VCaP (cell line): ENCODE data around the gene MTA1.

Experiments used
- H3K27ac ChIP-seq: fragments of 450-650 bp; 2 replicates; pipeline ENCODE4 v1.5.1; 2017
- TF ChIP-seq, protein P1 (sequence below): fragments of 450-650 bp; conservative IDR thresholded peaks from 2 replicates; pipeline ENCODE4 v1.5.1; 2017; ENCODE audit warnings: mild to moderate bottlenecking, moderate library complexity

The MTA1 gene

DNA sequence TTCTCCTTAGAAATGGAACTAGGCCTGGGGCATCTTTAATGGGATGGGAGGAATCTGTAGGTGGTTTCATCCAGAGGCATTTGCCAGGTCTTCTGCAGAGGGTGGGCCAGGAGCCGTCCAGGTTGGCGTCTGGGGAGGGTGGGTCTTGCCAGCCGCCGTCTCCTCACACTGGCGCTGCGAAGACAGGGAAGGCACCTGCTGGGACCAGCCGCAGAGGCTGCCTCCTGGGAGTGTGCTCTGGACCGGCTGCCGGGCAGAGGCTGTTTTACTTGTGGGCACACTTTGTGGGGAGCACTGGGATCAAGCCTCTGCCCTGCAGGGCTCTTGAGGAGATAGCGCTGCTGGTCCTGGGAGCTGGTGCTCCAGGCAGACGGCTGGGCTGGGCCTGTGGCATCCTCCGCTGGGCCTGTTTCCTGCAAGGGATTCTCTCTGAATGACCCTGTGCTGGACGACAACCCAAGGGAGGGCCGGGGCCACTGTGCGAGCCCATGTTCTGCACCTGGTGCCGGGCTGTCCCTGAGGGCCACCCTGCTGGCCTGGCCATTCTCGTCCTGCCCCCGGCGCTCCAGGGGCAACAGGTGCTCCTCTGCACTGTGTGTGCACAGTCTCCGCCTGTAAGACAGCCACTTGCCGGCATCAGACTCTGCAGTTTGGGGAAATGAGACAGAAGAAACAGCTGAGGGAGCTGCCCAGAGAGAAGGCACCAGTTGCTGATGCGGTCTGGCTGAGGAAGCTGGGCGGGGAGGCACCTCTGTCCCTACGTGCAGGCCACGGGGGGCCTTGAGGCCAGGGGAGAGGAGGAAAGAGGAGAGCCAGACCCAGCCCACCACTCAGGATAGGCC lies 31.3 kb upstream of the MTA1 start:
- TF ChIP-seq, protein P1, sequence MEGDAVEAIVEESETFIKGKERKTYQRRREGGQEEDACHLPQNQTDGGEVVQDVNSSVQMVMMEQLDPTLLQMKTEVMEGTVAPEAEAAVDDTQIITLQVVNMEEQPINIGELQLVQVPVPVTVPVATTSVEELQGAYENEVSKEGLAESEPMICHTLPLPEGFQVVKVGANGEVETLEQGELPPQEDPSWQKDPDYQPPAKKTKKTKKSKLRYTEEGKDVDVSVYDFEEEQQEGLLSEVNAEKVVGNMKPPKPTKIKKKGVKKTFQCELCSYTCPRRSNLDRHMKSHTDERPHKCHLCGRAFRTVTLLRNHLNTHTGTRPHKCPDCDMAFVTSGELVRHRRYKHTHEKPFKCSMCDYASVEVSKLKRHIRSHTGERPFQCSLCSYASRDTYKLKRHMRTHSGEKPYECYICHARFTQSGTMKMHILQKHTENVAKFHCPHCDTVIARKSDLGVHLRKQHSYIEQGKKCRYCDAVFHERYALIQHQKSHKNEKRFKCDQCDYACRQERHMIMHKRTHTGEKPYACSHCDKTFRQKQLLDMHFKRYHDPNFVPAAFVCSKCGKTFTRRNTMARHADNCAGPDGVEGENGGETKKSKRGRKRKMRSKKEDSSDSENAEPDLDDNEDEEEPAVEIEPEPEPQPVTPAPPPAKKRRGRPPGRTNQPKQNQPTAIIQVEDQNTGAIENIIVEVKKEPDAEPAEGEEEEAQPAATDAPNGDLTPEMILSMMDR: no peak
- H3K27ac ChIP-seq: no peak overlapping the region

DNA sequence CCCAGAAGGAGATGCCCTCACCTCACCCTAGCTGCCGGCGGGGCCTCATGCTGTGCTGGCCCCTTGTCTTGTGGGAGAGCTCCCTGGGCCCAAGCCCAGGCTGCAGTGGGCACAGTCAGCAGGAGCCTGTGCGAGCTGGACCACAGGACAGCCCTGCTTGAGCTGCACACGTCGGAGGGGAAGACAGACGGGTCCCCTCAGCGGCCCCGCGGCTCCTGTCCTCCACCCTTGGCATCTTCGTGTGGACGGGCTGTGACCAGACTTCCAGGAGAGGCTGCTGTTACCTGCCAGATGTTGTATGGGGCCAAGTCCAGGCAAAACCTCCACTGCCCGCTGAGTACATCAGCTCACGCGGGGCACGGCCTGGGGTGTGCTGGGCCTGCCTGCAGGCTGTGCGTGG lies 30.7 kb upstream of the MTA1 start:
- TF ChIP-seq, protein P1: no peak
- no peak overlapping the region for H3K27ac ChIP-seq

- no peak overlapping the region for H3K27ac ChIP-seq
Measured at GRCh38 chr14:105389534-105389933, 30.1 kb upstream of the MTA1 start.

DNA sequence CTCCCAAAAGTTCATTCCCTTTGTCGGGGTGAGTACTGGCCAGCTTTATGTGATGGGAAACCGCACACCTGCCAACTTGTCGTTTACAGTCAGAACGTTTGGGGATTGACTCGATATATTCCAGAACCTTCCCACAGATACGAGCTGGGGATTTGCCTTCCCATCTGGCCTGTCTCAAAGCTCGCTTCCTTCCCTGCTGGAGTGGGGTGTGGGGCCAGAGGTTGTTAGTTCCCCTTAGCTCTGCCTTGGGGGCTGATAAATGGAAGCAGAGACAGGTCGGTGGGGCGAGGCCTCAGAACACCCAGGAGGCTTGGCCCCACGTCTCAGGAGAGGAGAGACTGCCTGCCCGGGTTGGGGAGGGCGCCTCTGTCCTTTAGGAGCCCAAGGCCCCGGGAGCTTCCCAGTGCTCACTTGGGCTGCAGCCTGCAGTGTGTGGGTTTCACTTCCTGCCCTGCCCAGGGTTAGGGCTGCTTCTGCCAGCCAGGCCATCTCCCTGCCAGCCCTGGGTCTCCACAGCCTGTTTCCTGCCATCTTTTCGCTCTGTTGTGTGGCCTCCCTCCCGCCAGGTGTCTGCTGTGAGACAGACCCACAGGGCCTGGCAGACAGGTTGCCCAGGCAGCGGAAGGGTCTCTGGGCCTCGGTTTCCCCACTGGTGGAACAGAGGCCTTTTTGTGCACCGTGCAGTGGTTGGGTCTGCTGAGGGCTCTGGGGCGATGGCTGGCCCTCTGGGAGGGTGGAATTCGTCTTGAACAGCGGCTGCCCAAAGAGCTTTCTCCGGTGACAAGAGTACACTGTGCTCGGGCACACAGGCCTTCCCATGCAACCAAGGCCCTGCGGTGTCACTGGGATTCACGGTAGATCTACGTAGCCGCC lies 29.4 kb upstream of the MTA1 start:
- no peak overlapping the region for H3K27ac ChIP-seq
- TF ChIP-seq, protein P1: no peak

More at GRCh38 chr14:105389534-105389933, 30.1 kb upstream of the MTA1 start:
- TF ChIP-seq, protein P1: no peak

DNA sequence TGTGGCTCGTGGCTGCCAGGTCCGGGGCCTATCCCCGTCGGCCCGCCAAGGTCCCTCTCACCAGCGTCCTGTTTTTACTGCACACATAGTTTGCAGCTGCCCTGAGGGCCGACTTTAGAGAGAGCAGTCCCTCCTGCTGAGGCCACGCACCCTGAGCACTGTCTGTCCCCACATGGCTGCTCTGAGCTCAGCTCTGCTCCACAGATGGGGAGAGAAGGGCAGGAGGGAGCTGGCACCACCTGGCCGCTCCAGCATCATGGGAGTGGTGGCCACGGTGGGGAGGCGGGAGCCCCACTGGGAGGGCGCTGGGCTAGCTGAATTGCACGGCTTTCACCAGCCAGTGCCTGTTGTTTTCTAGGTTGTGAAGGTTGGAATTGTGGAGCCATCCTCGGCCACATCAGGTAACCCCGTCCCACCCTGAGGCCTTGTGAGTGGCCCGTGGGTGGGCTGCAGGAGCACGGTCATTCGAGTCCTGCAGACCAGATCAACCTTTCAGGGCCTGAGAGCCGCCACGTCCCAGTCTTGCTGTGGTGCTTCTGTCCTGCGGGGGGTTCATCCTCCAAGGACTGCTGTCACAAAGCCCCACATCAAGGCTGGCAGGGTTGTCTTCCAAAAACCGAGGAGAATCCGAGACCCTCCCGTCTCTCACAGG lies 28.7 kb upstream of the MTA1 start:
- no peak overlapping the region for H3K27ac ChIP-seq
- TF ChIP-seq, protein P1: no peak

- TF ChIP-seq, protein P1: no peak
- H3K27ac ChIP-seq: no peak overlapping the region
Measured at GRCh38 chr14:105391541-105391940, 28.1 kb upstream of the MTA1 start.
